Medulla oblongata (tissue), 1 donor: ENCODE data around the gene DNMBP.
"Not testable (repeated sequence)": the region's sequence is repeated elsewhere in the genome, so short reads cannot be mapped to it uniquely, and the experiment has no call there.

ENCODE experiments used
- DNase-seq: peaks from one replicate; pipeline ENCODE4 v3.0.0-alpha.2; 2015; ENCODE audit errors: extremely low spot score

DNMBP gene

GRCh38 chr10:99917963-99918825 is 91.6 kb downstream of the DNMBP start:
- peak; percentile 23 for DNase-seq

DNA sequence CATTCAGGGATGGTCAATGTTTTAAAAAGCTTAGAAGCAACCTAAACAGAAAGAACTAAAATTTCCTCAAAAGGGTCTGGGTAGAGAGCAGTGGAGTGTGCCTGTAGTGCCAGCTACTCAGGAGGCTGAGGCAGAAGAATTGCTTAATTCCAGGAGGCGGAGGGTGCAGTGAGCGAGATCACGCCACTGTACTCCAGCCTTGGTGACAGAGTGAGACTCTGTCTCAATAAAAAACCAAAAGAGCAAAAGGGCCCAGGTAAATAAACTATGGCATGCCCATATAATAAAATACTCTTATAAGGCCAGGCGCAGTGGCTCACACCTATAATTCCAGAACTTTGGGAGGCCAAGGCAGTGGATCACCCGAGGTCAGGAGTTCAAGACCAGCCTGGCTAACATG is 93.0 kb downstream of the DNMBP start:
- DNase-seq: no peak

DNA sequence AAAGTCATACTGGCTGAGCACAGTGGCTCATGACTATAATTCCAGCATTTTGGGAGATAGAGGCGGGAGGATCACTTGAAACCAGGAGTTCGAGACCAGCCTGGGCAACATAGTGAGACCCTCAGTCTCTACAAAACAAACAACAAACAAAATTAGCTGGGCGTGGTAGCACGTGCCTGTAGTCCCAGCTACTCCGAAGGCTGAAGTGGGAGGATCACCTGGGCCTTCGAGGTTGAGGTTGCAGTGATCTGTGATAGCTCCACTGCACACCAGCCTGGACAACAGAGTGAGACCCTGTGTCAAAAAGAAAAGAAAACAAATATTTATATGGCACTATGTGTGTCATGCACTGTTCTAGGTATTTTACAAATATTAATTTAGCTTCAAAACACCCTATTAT is 94.3 kb downstream of the DNMBP start:
- no peak for DNase-seq

- no peak for DNase-seq
Measured at GRCh38 chr10:99914236-99914635, 95.5 kb downstream of the DNMBP start.

DNA sequence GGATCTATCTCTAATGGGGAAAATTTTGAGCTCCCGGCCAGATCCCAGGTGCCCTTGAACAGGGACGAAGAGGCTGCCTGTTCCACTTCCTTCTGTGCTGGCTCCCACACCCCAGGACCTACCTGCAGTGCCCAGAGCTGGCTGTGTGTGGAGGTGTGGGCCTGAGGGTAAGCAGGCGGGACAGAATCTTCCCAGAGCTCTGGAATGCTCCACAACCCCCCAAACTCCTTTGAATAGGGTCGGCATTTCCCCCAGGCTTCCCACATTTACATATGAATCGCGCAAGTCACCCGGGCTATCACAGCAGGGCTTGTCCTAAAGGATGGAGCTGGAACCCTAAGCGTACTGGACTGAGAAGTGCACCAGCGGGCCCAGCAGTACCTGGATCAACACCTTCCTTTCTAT is 95.9 kb downstream of the DNMBP start:
- no peak for DNase-seq

DNA sequence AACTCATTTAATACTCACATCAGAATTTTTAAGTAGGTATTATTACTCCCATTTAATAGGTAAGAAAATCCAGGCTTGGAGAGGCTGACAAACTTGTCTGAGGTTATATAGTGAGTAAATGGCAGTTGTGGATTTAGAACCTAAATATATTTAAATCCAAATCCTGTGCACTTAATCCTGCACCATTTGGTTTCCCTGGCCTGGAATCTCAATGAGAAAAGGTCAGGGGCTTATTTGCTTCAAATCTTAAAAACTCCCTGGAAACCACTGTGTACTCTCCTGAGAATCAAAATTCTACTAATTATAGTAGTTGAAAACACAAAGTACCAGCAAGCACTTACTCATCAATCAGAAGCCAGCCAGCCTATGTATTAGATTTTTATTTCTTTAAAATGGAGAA is 97.7 kb downstream of the DNMBP start:
- no peak for DNase-seq

DNA sequence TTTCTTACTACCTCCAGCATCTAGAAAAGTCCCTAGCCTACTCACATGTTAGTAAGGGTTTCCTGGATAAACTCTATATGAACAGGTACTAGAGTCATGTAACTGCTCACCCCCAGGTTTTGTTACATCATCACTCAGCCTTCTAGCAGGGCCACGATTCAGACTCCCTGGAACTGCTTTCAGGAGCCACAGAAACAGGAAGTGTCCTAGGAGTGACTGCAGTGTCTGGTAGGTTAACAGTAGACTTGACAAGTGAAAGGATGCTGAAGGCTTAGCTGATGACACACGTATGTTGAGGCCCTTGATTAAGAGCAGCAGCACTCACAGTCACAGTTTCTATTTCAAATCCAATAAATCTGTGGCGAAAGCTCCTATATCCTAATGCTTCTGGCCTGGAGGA is 101.2 kb downstream of the DNMBP start:
- DNase-seq: no peak

GRCh38 chr10:99906470-99906869 is 103.3 kb downstream of the DNMBP start:
- no peak for DNase-seq

GRCh38 chr10:99905971-99906370 is 103.8 kb downstream of the DNMBP start:
- no peak for DNase-seq

DNA sequence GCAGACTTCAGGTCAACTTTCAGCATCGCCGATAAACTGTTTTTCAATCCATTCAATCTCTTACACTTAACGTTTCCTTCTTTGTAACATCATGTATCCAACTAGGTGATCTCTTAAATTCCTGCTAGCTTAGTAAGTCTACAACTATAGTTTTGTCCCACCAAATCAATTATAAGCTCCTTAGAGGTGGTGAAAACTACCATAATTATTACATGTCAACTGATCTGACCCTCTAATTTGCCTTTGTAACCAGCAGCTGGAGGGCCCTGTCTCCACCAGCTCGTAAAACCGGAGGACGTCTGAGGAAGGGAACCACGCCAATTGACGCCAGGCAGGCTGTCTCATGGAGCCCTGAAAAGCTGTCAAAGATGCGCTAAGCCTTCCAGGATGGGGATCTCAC is 113.9 kb downstream of the DNMBP start:
- DNase-seq: no peak

GRCh38 chr10:99895066-99895465 is 114.7 kb downstream of the DNMBP start:
- not testable (repeated sequence) for DNase-seq

DNA sequence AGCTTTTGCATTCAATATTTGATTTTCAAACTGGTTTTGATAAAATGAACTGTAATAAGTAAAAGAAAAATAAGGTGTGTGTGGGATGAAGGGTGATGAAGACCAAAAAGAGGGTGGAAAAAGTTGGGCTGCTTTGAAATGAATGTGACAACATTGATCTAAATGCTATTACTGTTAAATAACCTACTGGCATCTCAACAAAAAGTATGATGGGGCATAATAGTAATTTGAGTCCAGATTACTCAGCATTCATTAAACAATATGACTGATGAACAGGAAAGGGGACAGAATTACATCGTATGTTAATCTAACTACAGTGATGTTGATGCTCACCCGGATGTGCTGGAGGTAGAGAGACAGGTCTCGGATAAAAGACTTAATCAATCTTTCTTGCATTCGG is 115.1 kb downstream of the DNMBP start:
- DNase-seq: no peak

- no peak for DNase-seq
Measured at GRCh38 chr10:99888622-99889021, 121.1 kb downstream of the DNMBP start.

DNA sequence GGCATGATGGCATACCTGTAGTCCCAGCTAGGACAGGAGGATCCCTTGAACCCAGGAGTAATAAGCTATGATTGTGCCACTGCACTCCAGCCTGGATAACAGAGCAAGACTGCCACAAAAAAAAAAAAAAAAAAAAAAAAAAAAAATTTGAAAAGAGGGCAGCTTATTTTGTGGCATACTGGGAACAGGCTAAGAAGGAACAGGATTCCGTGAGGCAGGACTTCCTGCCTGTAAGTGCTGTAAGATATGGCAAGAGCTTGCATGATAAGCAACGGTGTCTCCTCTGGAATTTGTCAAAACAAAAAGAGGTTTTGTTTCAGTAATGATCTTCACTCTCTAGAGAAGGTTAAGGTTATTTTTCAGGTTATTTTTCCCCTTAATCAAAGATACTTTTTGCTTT is 126.2 kb downstream of the DNMBP start:
- no peak for DNase-seq

DNA sequence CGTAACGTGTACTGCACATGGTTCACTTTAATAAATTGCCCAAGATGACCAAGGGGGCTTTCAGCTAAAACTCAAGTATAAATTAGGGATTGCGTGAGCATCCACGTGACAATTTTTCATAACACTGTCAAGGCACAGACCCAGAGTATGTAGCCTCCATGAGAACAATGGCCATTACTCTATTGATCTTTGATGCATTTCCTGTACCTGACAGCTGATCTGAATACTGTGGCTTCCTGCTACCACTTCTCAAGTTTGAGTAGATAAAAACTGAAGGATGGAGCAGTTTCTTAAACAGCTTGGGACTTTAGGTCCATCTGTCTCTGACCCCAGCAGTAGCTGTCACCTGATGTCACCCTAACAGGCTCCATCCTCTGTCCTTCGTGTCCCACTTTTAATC is 128.4 kb downstream of the DNMBP start:
- DNase-seq: no peak

DNA sequence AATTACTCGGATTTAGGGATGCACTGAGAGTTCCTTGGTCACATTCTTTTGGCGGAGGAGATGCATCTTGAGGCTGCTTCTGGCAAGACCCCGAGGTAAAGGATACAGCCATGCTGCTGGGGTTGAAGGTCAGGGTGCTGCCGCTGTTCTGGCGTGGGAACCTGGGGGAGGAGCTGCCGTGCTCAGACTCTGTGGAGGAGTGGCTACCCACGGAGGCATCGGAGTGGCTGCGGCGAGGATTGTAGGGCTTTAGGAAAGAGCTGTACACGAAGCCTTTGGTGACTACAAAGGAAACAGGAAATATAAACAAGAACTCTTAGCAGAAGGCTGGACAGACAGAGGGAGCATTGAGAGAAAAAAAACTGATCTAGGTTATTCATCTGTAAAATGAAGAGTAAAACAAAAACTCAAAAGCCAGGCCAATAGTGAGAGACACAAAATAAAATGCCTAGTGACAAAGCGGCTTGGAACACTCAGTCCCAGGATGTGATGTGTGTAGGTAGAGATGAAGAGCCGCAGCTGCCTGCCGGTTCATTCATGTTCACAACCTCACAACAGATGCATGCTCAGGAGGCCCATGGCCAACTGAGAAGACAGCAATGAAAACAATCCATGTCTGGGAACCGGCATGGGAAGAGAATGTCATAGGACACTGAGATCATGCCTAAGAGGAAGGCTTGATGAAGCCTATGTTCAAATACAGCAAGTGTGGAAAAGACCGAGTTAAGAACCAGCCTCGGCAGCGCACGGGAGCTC is 129.5 kb downstream of the DNMBP start:
- DNase-seq: no peak

- DNase-seq: no peak
Measured at GRCh38 chr10:99875473-99875872, 134.3 kb downstream of the DNMBP start.

DNA sequence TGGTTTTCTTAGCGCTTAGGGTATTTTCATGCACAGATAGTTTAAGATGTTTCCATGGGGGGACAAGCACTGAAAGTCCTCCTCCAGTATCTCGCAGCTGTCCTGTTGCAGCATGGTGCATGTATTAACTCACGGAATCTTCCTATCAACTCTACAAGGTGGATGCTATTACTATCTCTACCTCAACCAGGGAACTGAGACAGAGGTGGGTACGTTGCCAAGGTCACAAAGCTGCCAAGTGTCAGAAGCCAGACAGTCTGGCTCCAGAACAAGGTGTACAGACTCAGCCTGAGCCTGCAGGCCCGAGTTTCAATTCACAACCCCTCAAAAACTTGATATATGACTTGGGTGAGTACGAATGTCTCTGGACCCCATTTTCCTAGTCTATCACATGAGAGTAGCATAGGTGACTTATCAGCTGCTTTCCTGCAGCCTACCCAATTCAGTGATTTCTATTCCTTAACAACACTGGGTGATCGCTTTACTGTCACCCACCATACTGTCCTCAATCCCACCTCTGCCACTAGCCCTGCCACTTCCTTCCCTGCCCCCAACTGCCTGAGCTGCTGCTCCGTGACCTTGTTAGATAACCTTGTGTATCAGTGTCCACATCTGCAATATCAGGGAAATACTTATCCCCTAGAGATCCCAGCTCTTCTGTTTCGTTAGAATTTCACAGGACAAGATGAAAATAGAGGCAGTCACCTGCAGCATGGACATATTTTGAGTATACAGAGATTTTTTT is 135.2 kb downstream of the DNMBP start:
- DNase-seq: no peak

- no peak for DNase-seq
Measured at GRCh38 chr10:99873846-99874245, 135.9 kb downstream of the DNMBP start.

DNA sequence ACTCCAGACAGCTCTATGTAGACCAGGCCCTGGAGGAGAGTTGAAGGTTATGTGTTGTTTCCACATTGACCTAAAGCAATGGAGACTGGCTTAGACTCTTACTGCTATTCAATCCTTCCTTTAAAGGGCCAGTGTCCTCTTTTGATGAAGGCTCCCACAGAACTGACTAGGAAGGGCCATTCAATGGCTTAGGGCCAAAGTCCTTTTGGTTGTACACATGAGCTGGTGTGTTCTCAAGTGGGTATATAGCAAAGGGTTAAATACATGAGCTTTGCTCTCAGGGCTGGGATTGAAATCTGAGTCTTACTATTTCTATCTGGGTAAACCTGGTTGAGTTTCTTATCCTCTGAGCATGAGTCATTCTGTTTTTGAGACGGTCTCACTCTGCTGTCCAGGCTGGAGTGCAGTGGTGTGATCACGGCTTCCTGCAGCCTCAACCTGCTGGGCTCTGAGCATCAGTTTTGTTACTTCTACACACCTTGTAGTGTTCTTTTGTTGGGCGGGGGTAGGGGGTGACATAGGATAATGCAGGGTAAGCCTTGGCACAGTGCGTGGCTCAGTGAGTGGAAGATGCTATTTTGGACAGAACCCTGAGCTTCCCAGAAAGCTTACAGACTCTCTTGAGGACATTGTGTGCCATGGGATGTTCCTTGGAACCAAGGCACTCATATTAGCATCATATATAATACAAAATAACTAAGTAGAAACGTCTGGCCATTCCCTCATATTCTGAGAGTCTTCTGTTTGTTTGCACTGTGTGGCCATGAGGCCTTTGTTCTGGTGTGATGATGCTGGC is 137.2 kb downstream of the DNMBP start:
- no peak for DNase-seq

DNA sequence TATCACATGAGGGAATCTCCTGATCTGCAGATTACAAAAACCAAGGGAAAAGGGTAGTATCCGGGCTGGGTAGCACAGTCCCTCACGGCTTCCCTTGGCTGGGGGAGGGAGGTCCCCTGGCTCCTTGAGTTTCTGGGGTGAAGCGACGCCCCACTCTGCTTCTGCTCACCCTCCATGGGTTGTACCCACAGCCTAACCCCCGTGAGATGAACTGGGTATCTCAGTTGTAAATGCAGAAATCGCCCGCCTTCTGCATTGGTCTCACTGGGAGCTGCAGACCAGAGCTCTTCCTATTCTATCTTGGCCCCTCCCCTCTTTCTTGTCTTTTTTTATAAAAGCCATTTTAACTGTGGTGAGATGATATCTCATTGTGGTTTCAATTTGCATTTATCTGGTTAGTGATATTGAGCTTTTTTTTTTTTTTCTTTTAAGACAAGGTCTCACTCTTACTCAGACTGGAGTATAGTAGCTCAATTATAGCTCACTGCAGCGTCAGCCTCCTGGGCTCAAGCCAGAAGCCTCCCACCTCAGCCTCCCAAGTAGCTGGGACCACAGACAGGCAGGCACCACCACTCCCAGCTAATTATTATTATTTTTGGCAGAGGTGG is 139.5 kb downstream of the DNMBP start:
- DNase-seq: no peak
